OCI-LY1 (cell line): ENCODE data around the gene RCN1.

Experiments used
- CTCF ChIP-seq: fragments of 200-600 bp; sonication (generic), shearing (Covaris generic); IDR thresholded peaks from 2 replicates; pipeline ENCODE4 v1.5.1; 2017; ENCODE audit warnings: mild to moderate bottlenecking, antibody characterized with exemption, low read length, moderate library complexity, mixed read lengths
- EZH2 ChIP-seq: fragments of 200-600 bp; sonication (generic), shearing (Covaris generic); IDR thresholded peaks from 2 replicates; pipeline ENCODE4 v1.8.0; 2017; ENCODE audit warnings: borderline replicate concordance, mixed run types, mild to moderate bottlenecking, antibody characterized with exemption, low read length, moderate library complexity, mixed read lengths

- TF ChIP-seq EZH2 = no peak
- no peak for TF ChIP-seq CTCF
These were observed 17.2 kb upstream of the RCN1 start for GRCh38 chr11:32073644-32074026.
